Activated CD8-positive, alpha-beta memory T cell treated with anti-CD3 and anti-CD28 coated beads, Interleukin-2, amount 10 ng/mL, durations not matched to agents 7 days and 5 days (primary cell): ENCODE measurements around the gene MYO1G. TPM values are rescaled to one million over a fixed set of nuclear protein-coding genes. Genes with fewer than 3 reads are reported as not detected.

Source experiments
- ATAC-seq: fragments of 150-1000 bp; cut with Tn5 transposase; one replicate; pipeline ENCODE4 v1.10.0; 2021; ENCODE audit warnings: moderate library complexity
- CTCF ChIA-PET: fragments of 350-600 bp; sonication (Branson Sonifier 250); formaldehyde crosslinking; loops from one replicate; lab custom pipeline; 2021; ENCODE audit warnings: antibody characterized with exemption; lab: Charles Lee
- DNase-seq: peaks from one replicate; pipeline ENCODE4 v3.0.0-alpha.2; 2020
- H3K27ac Mint-ChIP-seq: one replicate; pipeline ENCODE4 v1.8.0; 2021; ENCODE audit warnings: mild to moderate bottlenecking, mixed read lengths
- H3K27me3 Mint-ChIP-seq: one replicate; pipeline ENCODE4 v1.8.0; 2021; ENCODE audit warnings: mixed read lengths
- H3K36me3 Mint-ChIP-seq: one replicate; pipeline ENCODE4 v1.8.0; 2021; ENCODE audit warnings: mild to moderate bottlenecking, mixed read lengths
- H3K4me1 Mint-ChIP-seq: one replicate; pipeline ENCODE4 v1.8.0; 2021; ENCODE audit warnings: mixed read lengths
- H3K4me3 Mint-ChIP-seq: one replicate; pipeline ENCODE4 v1.8.0; 2021; ENCODE audit warnings: mild to moderate bottlenecking, moderate library complexity, mixed read lengths
- H3K9me3 Mint-ChIP-seq: one replicate; pipeline ENCODE4 v1.8.0; 2022; ENCODE audit warnings: low read depth, mixed read lengths
- total RNA-seq, 2 experiments: library from RNA; stranded (reverse); gene quantifications; one replicate each; pipeline ENCODE4 v1.2.3, GENCODE V29; 2021

The MYO1G gene
- total RNA-seq, 2 experiments from 2014 or later: 502 to 567 TPM

- Mint-ChIP-seq H3K4me1 (peaks cover 79% of the 10 kb centered on the region), H3K4me3 (peak overlapping the region; percentile 98), H3K27me3 (no peaks in the 10 kb centered on the region), H3K9me3 (no peaks in the 10 kb centered on the region), H3K36me3 (peaks cover 46% of the 10 kb centered on the region), H3K27ac (peak overlapping the region; percentile 95)
- CTCF ChIA-PET: interaction anchor here (0.9 to 5.0 kb wide), 5 partner anchors 11 to 152 kb away, joined by 3 to 27 read pairs (median 3); partner anchors contain the start of gene CCM2
- ATAC-seq (no peak), DNase-seq (peak; percentile 38)
These were observed 5.1 kb upstream of the MYO1G start for GRCh38 chr7:44983742-44984477.

DNA sequence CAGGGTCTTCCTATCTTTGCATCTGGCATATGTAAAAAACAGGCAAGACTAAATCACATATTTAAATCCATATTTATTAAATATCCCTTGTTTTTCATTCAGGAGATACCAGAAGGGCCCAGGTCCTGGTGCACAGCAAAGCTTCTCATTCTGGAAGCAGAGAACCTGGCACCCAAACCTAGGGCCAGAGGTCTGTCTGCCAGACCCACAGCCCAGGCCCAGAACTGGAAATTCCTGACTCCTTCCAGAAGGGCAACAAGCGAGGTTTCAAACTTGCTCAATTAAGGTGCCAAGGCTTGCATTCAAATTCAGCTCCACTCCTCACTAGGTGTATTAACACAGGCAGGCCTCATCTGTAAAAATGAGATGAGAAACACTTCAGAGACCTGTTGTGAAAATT, 4.2 kb upstream of the MYO1G start:
- peak overlapping the region; percentile 98 for H3K4me3 Mint-ChIP-seq
- DNase-seq (no peak), ATAC-seq (no peak)
- H3K27me3 Mint-ChIP-seq: no peaks in the 10 kb centered on the region
- peaks cover 54% of the 10 kb centered on the region for H3K36me3 Mint-ChIP-seq
- H3K4me1 Mint-ChIP-seq: peaks cover 73% of the 10 kb centered on the region
- peak overlapping the region; percentile 95 for H3K27ac Mint-ChIP-seq
- CTCF ChIA-PET: interaction anchor here (0.8 to 5.0 kb wide), 6 partner anchors 10 to 153 kb away, joined by 3 to 27 read pairs (median 4); partner anchors contain the start of genes CCM2 and H2AZ2
- no peaks in the 10 kb centered on the region for H3K9me3 Mint-ChIP-seq

DNA sequence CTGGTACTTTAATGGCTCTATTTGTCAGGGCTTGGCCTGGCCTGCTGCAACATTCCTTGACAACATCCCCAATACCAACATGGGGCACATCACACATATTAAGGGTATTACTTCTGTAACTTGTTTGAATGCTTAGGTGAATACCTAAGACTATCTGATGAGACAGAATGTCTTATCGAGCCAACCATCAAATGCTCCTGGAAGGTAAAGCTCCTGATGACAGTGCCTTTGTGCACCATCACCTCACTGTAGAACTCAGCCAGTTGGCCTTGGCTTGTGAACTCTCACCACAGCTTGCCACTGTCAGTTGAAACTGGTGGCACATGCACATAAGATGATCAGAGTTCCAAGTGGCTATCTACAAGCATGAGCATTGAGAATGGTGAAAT, 3.7 kb upstream of the MYO1G start:
- Mint-ChIP-seq H3K4me1 (peaks cover 69% of the 10 kb centered on the region), H3K27me3 (no peaks in the 10 kb centered on the region), H3K9me3 (no peaks in the 10 kb centered on the region), H3K36me3 (peaks cover 54% of the 10 kb centered on the region), H3K27ac (peak overlapping the region; percentile 95), H3K4me3 (peak overlapping the region; percentile 98)
- CTCF ChIA-PET: interaction anchor here (0.8 to 5.0 kb wide), 5 partner anchors 9 to 154 kb away, joined by 3 to 27 read pairs (median 4); partner anchors contain the start of genes CCM2 and H2AZ2
- DNase-seq (no peak), ATAC-seq (no peak)

DNA sequence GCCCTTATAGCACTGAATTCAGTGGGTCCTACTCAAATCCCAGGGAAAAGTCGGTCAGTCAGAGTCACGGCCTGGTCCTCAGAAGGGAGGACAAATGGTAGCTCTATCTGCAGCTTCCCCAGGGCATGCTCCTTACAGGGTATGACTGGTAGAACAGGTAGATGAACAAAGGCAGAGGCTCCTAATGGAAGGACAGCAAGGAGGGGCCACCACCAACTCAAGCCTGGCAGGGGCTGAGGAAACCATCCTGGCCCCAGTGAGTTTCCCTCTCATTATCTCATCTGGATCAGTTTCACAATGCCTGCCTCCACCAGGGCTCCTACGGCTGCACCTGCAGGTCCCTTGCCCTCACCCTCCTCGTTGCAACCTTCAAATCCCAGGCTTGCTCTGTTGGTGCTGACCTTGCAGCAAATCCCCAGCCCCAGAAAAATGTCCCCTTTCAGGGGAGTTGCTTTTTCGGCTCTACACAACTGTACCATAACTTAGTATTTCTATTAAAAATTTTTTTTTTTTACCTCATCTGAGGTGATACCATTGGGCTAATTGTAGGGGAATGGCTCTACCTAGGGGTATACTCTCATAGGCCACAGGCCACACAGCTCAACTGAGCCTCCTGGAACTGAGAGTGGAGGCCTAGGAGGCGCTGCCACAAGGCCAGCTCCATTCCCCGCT, 2.4 kb upstream of the MYO1G start:
- Mint-ChIP-seq H3K36me3 (peaks cover 66% of the 10 kb centered on the region), H3K4me3 (peak overlapping the region; percentile 99), H3K27ac (peak overlapping the region; percentile 95), H3K4me1 (peaks cover 64% of the 10 kb centered on the region), H3K9me3 (no peaks in the 10 kb centered on the region), H3K27me3 (no peaks in the 10 kb centered on the region)
- CTCF ChIA-PET: interaction anchor here (0.8 to 5.0 kb wide), 7 partner anchors 8 to 155 kb away, joined by 3 to 27 read pairs (median 4); partner anchors contain the start of gene CCM2
- DNase-seq (no peak), ATAC-seq (no peak)

GRCh38 chr7:44980393-44981034, 1.7 kb upstream of the MYO1G start:
- H3K9me3 Mint-ChIP-seq: no peaks in the 10 kb centered on the region
- peaks cover 71% of the 10 kb centered on the region for H3K4me1 Mint-ChIP-seq
- CTCF ChIA-PET: interaction anchor here (0.9 to 5.0 kb wide), 6 partner anchors 7 to 155 kb away, joined by 3 to 27 read pairs (median 4); partner anchors contain the start of gene CCM2
- DNase-seq (peak; percentile 91), ATAC-seq (peak; percentile 22)
- H3K27me3 Mint-ChIP-seq: no peaks in the 10 kb centered on the region
- H3K36me3 Mint-ChIP-seq: peaks cover 66% of the 10 kb centered on the region
- H3K4me3 Mint-ChIP-seq: peak overlapping the region; percentile 99
- H3K27ac Mint-ChIP-seq: peak overlapping the region; percentile 95

GRCh38 chr7:44979481-44980392, 922 bp upstream of the MYO1G start:
- peak overlapping the region; percentile 99 for H3K4me3 Mint-ChIP-seq
- no peaks in the 10 kb centered on the region for H3K9me3 Mint-ChIP-seq
- H3K27me3 Mint-ChIP-seq: no peaks in the 10 kb centered on the region
- peak overlapping the region; percentile 95 for H3K27ac Mint-ChIP-seq
- ATAC-seq: peak; percentile 4
- peaks cover 73% of the 10 kb centered on the region for H3K4me1 Mint-ChIP-seq
- DNase-seq: peak; percentile 68
- peaks cover 64% of the 10 kb centered on the region for H3K36me3 Mint-ChIP-seq
- CTCF ChIA-PET: interaction anchor here (0.7 to 5.0 kb wide), 9 partner anchors 13 to 156 kb away, joined by 3 to 27 read pairs (median 4); partner anchors contain the start of genes CCM2 and TBRG4

DNA sequence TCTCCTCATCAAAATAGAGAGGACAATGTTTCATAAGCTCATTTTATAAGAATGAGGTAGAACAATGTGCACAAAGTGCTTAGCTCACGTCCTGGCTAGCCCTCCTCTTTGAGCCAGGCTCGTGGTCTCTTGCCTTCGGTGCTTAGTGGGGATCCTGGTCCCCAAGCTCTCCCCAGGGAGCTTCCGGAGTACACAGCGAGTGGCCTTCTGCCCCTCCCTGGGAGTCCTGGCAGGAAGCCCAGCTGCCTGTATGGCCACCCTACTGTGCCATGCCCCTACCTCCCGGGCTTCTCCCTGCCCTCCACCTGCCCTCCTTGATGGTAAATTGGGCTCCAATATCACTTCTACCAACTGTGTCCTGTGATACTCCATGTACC, 868 bp downstream of the MYO1G start:
- no peaks in the 10 kb centered on the region for H3K27me3 Mint-ChIP-seq
- H3K4me3 Mint-ChIP-seq: peak overlapping the region; percentile 99
- CTCF ChIA-PET: interaction anchor here (0.7 to 2.4 kb wide), 7 partner anchors 16 to 158 kb away, joined by 3 to 13 read pairs (median 4); partner anchors contain the start of gene CCM2
- H3K4me1 Mint-ChIP-seq: peaks cover 71% of the 10 kb centered on the region
- H3K9me3 Mint-ChIP-seq: no peaks in the 10 kb centered on the region
- peaks cover 63% of the 10 kb centered on the region for H3K36me3 Mint-ChIP-seq
- DNase-seq (peak; percentile 68), ATAC-seq (no peak)
- peak overlapping the region; percentile 95 for H3K27ac Mint-ChIP-seq

GRCh38 chr7:44977304-44977958, 1.4 kb downstream of the MYO1G start:
- ATAC-seq (peak; percentile 62), DNase-seq (peak; percentile 95)
- peaks cover 64% of the 10 kb centered on the region for H3K36me3 Mint-ChIP-seq
- no peaks in the 10 kb centered on the region for H3K9me3 Mint-ChIP-seq
- CTCF ChIA-PET: interaction anchor here (0.7 to 2.4 kb wide), 8 partner anchors 8 to 158 kb away, joined by 3 to 13 read pairs (median 4); partner anchors contain the start of gene CCM2
- H3K27me3 Mint-ChIP-seq: no peaks in the 10 kb centered on the region
- peaks cover 66% of the 10 kb centered on the region for H3K4me1 Mint-ChIP-seq
- peak overlapping the region; percentile 95 for H3K27ac Mint-ChIP-seq
- H3K4me3 Mint-ChIP-seq: peak overlapping the region; percentile 99

- DNase-seq (no peak), ATAC-seq (no peak)
- Mint-ChIP-seq H3K4me1 (peaks cover 69% of the 10 kb centered on the region), H3K4me3 (peak overlapping the region; percentile 99), H3K36me3 (peaks cover 67% of the 10 kb centered on the region), H3K9me3 (no peaks in the 10 kb centered on the region), H3K27ac (peak overlapping the region; percentile 86), H3K27me3 (no peaks in the 10 kb centered on the region)
- CTCF ChIA-PET: interaction anchor here (1.5 to 1.9 kb wide), 2 partner anchors 9 to 159 kb away, joined by 4 to 9 read pairs; no protein-coding TSS in a partner anchor
These were observed 2.0 kb downstream of the MYO1G start for GRCh38 chr7:44976746-44977196.

DNA sequence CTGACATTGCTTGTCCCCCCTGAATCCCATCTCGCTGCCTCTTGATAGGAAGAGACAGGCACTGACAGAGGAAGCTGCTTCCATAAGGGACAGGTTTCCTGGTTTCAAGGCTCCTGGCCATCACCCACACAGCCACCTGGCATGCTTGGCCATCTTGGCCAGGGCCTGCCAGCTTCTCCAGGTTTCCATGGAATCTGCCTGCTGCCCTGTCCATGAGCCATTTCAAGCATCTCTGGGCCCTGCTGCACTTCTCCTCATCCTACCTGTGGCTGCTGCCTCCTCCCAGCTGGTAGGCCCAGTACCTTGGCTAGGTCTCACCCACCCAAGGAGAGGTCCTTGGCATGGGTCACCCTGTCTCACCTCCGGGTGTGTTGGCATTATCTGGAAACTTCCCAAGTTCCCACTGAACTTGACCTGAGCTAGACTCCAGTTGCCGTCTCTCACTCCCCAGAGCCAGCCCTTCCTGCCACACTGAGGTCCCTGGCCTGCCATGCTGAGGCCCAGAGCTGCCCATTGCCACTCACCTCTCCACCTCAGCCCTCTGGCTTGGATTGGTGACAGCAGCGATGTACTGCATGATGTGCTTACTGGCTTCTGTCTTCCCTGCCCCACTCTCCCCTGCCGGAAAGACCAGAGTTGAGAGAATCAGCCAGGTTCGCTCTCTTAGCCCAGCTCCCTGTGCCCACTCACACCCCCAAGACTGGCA, 2.6 kb downstream of the MYO1G start:
- no peak for ATAC-seq
- CTCF ChIA-PET: interaction anchor here (1.5 to 3.5 kb wide), 3 partner anchors 9 to 160 kb away, joined by 4 to 27 read pairs (median 9); no protein-coding TSS in a partner anchor
- peaks cover 69% of the 10 kb centered on the region for H3K36me3 Mint-ChIP-seq
- H3K4me3 Mint-ChIP-seq: peak overlapping the region; percentile 99
- no peaks in the 10 kb centered on the region for H3K27me3 Mint-ChIP-seq
- H3K27ac Mint-ChIP-seq: peak overlapping the region; percentile 86
- peaks cover 66% of the 10 kb centered on the region for H3K4me1 Mint-ChIP-seq
- H3K9me3 Mint-ChIP-seq: no peaks in the 10 kb centered on the region
- DNase-seq: no peak
